AG04450 (cell line): ENCODE measurements around the gene PRX. TPM values are rescaled to one million over a fixed set of nuclear protein-coding genes. Genes with fewer than 3 reads are reported as not detected.

Experiments
- CTCF ChIA-PET: fragments of 300-600, 350-600 bp; formaldehyde crosslinking; extraction: SDS; loops from one replicate; lab custom pipeline; 2022; ENCODE audit warnings: antibody characterized with exemption, inconsistent platforms; lab: Charles Lee
- POLR2A ChIA-PET: fragments of 350-600 bp; formaldehyde crosslinking; extraction: SDS; loops from one replicate; lab custom pipeline; 2021; ENCODE audit warnings: antibody characterized with exemption, inconsistent platforms; lab: Yijun Ruan, JAX
- DNase-seq: peaks from one replicate; pipeline ENCODE4 v3.0.0-alpha.2; 2011; ENCODE audit warnings: low read depth, low spot score
- H3K27ac ChIP-seq: one replicate; pipeline ENCODE4 v1.5.1; 2012; ENCODE audit warnings: low read depth, low read length, control low read depth
- H3K27me3 ChIP-seq: one replicate; pipeline ENCODE4 v1.6.0; 2012; ENCODE audit warnings: low read length; ENCODE audit not compliant: control insufficient read depth, insufficient read depth
- H3K4me3 ChIP-seq: 2 replicates; pipeline ENCODE4 v1.5.1; 2011; ENCODE audit warnings: mild to moderate bottlenecking, low read depth, low read length, control low read depth
- H3K9me3 ChIP-seq: 2 replicates; pipeline ENCODE4 v1.5.1; 2012; ENCODE audit warnings: low read length; ENCODE audit not compliant: control insufficient read depth, insufficient read depth
- polyA plus RNA-seq: library from polyadenylated mRNA; depleted of rRNA; stranded (reverse); fragments of >200 nt; gene quantifications from 2 replicates; pipeline ENCODE4 v1.2.3, GENCODE V29; 2011
- TF ChIP-seq, protein P1 (sequence below): IDR thresholded peaks from 2 replicates; pipeline ENCODE4 v1.5.1; 2011; ENCODE audit warnings: low read depth, low read length, control low read depth, inconsistent platforms

PRX gene
- polyA plus RNA-seq, 1 experiment: 1.8 TPM

DNA sequence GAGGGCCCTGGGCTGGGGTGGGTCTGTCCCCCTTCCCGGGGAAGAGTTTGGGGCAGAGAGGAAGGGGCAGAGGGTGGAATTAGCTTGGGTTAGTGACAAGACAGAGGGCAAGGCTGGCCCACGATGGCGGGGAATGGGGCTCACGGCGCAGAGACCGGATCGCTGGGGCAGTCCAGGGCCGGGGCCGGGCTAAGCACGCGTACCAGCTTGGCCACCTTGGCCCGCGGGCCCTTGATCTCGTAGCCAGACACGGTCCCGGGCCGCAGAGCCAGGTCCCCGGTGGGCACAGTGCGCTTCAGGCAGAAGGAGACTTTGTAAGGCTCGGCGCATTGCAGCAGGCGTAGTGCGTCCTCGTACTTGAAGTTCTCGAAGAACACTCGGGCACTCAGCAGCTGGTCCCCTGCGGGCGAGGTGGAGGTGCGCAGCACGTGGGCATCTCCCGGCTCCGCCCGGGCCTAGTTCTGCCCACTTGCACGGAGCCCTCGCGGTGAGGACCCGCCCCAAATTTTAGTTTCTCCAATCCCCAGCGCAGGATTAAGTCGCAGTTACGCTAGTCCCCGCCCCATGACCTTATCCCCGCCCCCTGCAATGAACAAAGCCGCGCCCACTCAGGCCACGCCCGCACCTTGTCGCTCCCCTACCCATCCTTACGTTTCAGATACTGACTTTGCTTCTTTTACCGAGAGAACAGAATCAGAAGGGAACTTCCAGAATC is 14.6 kb downstream of the PRX start:
- Histone ChIP-seq H3K9me3 (no peaks in the 10 kb centered on the region; the same call in 1 of the 2 replicates), H3K4me3 (no peak overlapping the region), H3K27ac (no peak overlapping the region), H3K27me3 (no peaks in the 10 kb centered on the region)
- ChIA-PET CTCF (no interaction called here), POLR2A (no interaction called here)
- TF ChIP-seq, protein P1, sequence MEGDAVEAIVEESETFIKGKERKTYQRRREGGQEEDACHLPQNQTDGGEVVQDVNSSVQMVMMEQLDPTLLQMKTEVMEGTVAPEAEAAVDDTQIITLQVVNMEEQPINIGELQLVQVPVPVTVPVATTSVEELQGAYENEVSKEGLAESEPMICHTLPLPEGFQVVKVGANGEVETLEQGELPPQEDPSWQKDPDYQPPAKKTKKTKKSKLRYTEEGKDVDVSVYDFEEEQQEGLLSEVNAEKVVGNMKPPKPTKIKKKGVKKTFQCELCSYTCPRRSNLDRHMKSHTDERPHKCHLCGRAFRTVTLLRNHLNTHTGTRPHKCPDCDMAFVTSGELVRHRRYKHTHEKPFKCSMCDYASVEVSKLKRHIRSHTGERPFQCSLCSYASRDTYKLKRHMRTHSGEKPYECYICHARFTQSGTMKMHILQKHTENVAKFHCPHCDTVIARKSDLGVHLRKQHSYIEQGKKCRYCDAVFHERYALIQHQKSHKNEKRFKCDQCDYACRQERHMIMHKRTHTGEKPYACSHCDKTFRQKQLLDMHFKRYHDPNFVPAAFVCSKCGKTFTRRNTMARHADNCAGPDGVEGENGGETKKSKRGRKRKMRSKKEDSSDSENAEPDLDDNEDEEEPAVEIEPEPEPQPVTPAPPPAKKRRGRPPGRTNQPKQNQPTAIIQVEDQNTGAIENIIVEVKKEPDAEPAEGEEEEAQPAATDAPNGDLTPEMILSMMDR: no peak
- DNase-seq: no peak

DNA sequence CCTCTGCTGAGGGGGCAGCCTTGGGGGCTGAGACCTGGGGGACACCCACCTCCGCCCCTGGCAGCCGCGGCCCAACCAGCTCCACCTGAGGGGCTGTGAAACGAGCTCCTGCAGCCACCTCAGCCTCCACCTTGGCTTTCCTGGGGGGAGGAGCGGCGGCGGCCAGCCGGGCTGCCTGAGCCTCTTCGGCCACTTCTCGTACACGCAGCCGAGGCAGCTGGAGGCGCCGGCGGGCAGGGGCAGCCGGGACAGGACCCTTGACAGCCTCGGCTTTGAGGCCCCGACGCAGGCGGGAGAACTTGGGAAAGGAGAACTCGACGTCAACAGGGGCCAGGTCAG is 15.6 kb downstream of the PRX start:
- no peak overlapping the region for H3K4me3 ChIP-seq
- DNase-seq: no peak
- no peak overlapping the region for H3K27ac ChIP-seq
- no peaks in the 10 kb centered on the region; the same call in 1 of the 2 replicates for H3K9me3 ChIP-seq
- ChIA-PET CTCF (no interaction called here), POLR2A (no interaction called here)
- H3K27me3 ChIP-seq: no peaks in the 10 kb centered on the region
- TF ChIP-seq, protein P1: no peak

DNA sequence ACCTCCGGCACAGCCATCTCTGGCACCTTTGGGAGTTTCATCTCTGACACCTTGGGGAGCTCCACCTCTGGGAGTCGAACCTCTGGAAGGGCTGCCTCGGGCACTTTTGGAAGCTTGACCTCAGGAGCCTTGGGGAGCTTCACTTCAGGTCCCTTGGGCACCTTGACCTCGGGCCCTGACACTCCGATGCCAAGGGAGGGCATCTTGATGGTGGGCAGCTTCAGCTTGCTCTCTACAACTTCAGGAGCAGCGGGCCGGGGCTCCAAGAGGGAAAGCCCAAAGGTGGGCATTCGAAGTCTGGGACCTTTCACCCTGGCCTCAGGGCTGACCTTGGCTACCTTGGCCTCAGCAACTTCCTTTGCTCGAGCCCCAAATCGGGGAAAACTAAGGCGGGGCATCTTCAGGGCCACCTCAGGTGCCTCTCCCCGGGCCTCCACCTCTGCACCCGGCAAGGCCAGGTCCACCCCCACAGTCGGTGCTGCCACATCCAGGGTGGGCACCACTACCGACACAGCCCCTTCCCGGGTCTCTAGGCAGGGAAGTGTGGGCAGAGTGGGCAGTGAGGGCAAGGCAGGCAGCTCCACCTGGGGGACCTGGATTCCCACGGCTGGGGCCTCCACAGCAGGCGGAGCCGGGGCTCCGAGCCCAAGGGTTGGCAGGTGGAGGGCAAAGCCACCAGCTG is 16.2 kb downstream of the PRX start:
- no peak for DNase-seq
- CTCF ChIA-PET: interaction anchor here (0.9 kb wide), 1 partner anchor 21 kb away, joined by 3 read pairs; no protein-coding TSS in a partner anchor
- POLR2A ChIA-PET: no interaction called here
- Histone ChIP-seq H3K9me3 (no peaks in the 10 kb centered on the region; the same call in 1 of the 2 replicates), H3K27ac (no peak overlapping the region), H3K4me3 (no peak overlapping the region), H3K27me3 (no peaks in the 10 kb centered on the region)
- TF ChIP-seq, protein P1: no peak

- no peak overlapping the region for H3K4me3 ChIP-seq
- no peak for DNase-seq
- no peaks in the 10 kb centered on the region for H3K27me3 ChIP-seq
- H3K27ac ChIP-seq: no peak overlapping the region
- no peaks in the 10 kb centered on the region; the same call in 1 of the 2 replicates for H3K9me3 ChIP-seq
- ChIA-PET CTCF (interaction anchor here (0.9 kb wide), 1 partner anchor 22 kb away, joined by 3 read pairs; no protein-coding TSS in a partner anchor), POLR2A (no interaction called here)
- TF ChIP-seq, protein P1: no peak
These were observed 17.2 kb downstream of the PRX start for GRCh38 chr19:40395956-40396355.

DNA sequence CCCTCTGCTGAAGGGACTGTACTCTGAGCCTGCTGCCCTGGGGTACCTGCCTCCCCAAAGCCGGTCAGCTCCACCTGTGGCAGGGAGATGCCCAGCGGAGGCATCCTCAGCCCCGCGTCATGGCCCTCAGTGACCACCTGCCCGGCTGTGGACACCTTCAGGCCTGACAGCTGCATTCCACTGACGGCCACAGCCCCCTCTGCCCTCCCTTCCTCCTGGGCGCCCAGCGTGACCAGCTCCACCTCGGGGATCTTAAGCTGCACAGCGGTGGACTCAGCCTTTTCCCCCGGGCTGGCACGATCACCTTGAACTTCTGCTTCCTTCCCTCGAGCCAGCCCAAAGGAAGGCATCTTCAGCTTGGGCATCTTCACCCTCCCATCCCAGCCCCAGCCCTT is 18.4 kb downstream of the PRX start:
- POLR2A ChIA-PET: interaction anchor here (0.7 kb wide), 2 partner anchors 10 to 29 kb away, joined by 3 to 11 read pairs; no protein-coding TSS in a partner anchor
- Histone ChIP-seq H3K27ac (no peak overlapping the region), H3K27me3 (no peaks in the 10 kb centered on the region), H3K4me3 (no peak overlapping the region), H3K9me3 (no peaks in the 10 kb centered on the region; the same call in 1 of the 2 replicates)
- no peak for DNase-seq
- TF ChIP-seq, protein P1: no peak
- CTCF ChIA-PET: no interaction called here
